Measurements from ENCODE around the gene COPZ2. TPM values are rescaled to one million over a fixed set of nuclear protein-coding genes. Genes with fewer than 3 reads are reported as not detected.
"Not testable (repeated sequence)": the region's sequence is repeated elsewhere in the genome, so short reads cannot be mapped to it uniquely, and the experiment has no call there.

Gene COPZ2, protein sequence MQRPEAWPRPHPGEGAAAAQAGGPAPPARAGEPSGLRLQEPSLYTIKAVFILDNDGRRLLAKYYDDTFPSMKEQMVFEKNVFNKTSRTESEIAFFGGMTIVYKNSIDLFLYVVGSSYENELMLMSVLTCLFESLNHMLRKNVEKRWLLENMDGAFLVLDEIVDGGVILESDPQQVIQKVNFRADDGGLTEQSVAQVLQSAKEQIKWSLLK
- total RNA-seq = 10 to 100 TPM; 18.9 to 26.6 (median 23.8) TPM
- long read RNA-seq, partial matches to known transcripts = 0 of 1 reads
- long read RNA-seq, other reads (novel, unspliced or antisense) = 1 of 1 reads

DNA sequence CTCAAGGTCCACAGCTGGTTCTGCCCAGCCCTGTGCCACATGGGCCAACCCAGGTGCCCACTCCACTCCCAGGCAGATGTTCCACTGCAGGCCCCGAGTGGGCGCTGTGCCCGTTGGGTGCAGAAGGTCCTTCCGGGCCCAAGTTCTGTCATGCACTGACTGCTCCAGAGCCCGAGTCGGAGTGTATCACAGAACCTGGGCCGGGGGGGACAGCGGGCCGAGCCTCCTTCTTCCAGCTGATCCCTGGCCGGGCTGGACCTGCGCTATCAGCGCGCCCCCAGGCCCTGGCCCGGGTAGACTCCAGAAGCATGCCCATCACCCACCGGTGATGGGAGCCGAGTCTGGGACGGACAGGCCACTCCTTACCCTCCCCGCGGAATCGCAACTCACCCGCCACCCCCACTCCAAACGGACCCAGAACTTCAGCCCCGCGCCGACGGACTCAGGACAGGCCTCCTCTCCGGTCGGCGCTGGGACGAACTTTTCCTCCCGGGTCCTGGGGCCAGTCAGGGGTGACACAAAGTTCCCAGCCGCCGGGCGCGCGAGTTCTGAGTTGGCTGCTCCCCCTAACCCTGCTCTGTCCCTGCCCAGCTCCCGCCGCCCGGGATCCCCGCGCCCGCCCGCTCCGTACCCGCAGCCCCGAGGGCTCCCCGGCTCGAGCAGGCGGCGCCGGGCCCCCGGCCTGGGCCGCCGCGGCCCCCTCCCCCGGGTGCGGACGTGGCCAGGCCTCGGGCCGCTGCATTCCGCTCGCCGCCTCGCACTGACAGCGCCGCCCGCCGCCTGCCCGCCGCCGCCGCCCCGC is at the start of gene COPZ2:
Gene COPZ2, minus strand, starts transcription at position 762 of the 802 bp plus-strand sequence. Its CDS starts 20 bp downstream, at position 742.
- H3K9me3 ChIP-seq = no peaks in the 10 kb centered on the region
- peak within 1 kb of the TSS; percentile 23 to 51 (median 37) for H3K27ac ChIP-seq
- no peaks in the 10 kb centered on the region for H3K36me3 ChIP-seq
- DNase-seq = peak; percentile 76 to 80 (median 76)
- peak; percentile 87 to 93 (median 90) for ATAC-seq
- peaks cover 0 to 7% (median 3%) of the 10 kb centered on the region in 4 donors for H3K4me1 ChIP-seq
- WGBS (ENCODE audit: insufficient coverage, low coverage, low lambda C conversion rate, missing lambda C conversion rate) = under 1% methylated on average over 21 of the region's 73 CpGs
- TF ChIP-seq, protein P1, sequence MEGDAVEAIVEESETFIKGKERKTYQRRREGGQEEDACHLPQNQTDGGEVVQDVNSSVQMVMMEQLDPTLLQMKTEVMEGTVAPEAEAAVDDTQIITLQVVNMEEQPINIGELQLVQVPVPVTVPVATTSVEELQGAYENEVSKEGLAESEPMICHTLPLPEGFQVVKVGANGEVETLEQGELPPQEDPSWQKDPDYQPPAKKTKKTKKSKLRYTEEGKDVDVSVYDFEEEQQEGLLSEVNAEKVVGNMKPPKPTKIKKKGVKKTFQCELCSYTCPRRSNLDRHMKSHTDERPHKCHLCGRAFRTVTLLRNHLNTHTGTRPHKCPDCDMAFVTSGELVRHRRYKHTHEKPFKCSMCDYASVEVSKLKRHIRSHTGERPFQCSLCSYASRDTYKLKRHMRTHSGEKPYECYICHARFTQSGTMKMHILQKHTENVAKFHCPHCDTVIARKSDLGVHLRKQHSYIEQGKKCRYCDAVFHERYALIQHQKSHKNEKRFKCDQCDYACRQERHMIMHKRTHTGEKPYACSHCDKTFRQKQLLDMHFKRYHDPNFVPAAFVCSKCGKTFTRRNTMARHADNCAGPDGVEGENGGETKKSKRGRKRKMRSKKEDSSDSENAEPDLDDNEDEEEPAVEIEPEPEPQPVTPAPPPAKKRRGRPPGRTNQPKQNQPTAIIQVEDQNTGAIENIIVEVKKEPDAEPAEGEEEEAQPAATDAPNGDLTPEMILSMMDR (IDR thresholded peaks at IDR 0.05) = peak; percentile 50 to 59 (median 52)
- peak; percentile 37 for TF ChIP-seq POLR2A (IDR thresholded peaks at IDR 0.05)
- H3K27me3 ChIP-seq = no peaks in the 10 kb centered on the region
- peak within 1 kb of the TSS; percentile 55 to 69 (median 67) for H3K4me3 ChIP-seq
- intact Hi-C loops (cut with DNase I) = no loop called here

DNA sequence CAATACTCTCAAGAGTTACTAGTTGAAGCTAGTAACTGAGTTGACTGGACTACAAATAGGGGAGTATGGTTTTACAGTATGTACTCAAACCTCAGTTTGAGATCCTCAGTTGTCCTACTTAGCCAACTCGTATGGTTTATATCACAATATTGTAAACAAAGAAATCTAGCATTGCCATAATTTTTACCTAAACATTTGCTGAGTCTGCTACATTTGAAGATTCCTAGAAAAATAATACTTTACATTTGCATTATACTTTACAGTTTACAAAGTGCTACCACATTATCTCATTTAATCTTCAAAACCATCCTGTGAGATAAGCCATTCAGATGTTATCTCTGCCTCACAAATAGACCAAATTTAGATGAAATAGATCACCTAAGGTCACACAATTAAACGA is 47.3 kb upstream of the COPZ2 start:
- Histone ChIP-seq H3K27ac (no peak overlapping the region), H3K4me3 (no peak overlapping the region), H3K36me3 (no peaks in the 10 kb centered on the region), H3K9me3 (no peaks in the 10 kb centered on the region), H3K27me3 (no peaks in the 10 kb centered on the region), H3K4me1 (peaks cover 0 to 12% (median 0%) of the 10 kb centered on the region in 4 donors)
- DNase-seq (no peak), ATAC-seq (no peak)
- WGBS (ENCODE audit: insufficient coverage, low coverage, low lambda C conversion rate, missing lambda C conversion rate) = 46% methylated on average over 2 of the region's 2 CpGs
- TF ChIP-seq, protein P1 (IDR thresholded peaks at IDR 0.05) = no peak
- no peak for TF ChIP-seq POLR2A (IDR thresholded peaks at IDR 0.05)
- intact Hi-C loops (cut with DNase I) = loop anchor here in 1 of 2 donors (5.0 kb wide), 1 partner anchor 47 kb away; no protein-coding TSS in a partner anchor

DNA sequence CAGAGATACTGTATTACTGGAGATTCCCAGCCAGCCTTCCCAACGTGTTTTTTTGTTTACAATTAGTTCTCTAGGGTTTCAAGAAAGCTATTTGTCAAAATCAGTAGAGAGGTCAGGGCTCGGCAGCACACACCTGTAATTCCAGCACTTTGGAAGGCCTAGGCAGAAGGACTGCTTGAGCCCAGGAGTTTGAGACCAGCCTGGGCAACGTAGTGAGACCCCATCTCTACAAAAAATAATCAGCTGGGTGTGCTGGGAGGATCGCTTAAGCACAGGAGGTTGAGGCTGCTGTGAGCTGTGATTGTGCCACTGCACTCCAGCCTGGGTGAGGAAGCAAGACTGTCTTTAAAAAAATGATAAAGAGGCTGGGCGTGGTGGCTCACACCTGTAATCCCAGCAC is 44.3 kb upstream of the COPZ2 start:
- TF ChIP-seq POLR2A (IDR thresholded peaks at IDR 0.05) = no peak
- TF ChIP-seq, protein P1 (IDR thresholded peaks at IDR 0.05) = no peak
- H3K36me3 ChIP-seq = no peaks in the 10 kb centered on the region
- intact Hi-C loops (cut with DNase I) = loop anchor here in 1 of 2 donors (5.0 kb wide), 1 partner anchor 50 kb away; no protein-coding TSS in a partner anchor
- WGBS (ENCODE audit: insufficient coverage, low coverage, low lambda C conversion rate, missing lambda C conversion rate) = 72% methylated on average over 3 of the region's 5 CpGs
- DNase-seq (no peak), ATAC-seq (no peak)
- H3K9me3 ChIP-seq = no peaks in the 10 kb centered on the region
- no peak overlapping the region for H3K4me3 ChIP-seq
- H3K4me1 ChIP-seq = peaks cover 0 to 14% (median 0%) of the 10 kb centered on the region in 4 donors
- no peaks in the 10 kb centered on the region for H3K27me3 ChIP-seq
- no peak overlapping the region for H3K27ac ChIP-seq

DNA sequence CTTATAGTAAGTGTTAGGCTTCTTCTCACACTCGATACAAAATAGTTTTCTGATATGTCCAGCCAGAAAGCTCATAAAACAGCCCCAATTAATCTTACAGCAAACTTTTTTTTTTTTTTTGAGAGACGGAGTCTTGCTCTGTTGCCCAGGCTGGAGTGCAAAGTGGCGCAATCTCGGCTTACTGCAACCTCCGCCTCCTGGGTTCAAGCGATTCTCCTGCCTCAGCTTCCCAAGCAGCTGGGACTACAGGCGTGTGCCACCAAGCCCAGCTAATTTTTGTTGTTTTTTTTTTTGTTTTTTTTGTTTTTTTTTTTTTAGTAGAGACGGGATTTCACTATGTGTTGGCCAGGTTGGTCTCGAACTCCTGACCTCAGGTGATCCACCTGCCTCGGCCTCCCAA is 39.6 kb upstream of the COPZ2 start:
- H3K4me3 ChIP-seq; ATAC-seq; H3K4me1 ChIP-seq; H3K9me3 ChIP-seq; H3K27ac ChIP-seq; H3K36me3 ChIP-seq; H3K27me3 ChIP-seq; intact Hi-C loops (cut with DNase I); DNase-seq: not testable (repeated sequence)
- WGBS (ENCODE audit: insufficient coverage, low coverage, low lambda C conversion rate, missing lambda C conversion rate) = 86% methylated on average over 10 of the region's 10 CpGs
